ENCODE measurements around the gene HMCES. TPM values are rescaled to one million over a fixed set of nuclear protein-coding genes. Genes with fewer than 3 reads are reported as not detected.

The HMCES gene
- total and polyA plus RNA-seq, 10 donors = 16.1 to 60.7 (median 30.4) TPM

GRCh38 chr3:129353589-129353941 is 74.9 kb downstream of the HMCES start:
- H3K27me3 ChIP-seq (replicated peaks in 1 of 7) = no peaks in the 10 kb centered on the region
- no peaks in the 10 kb centered on the region for H3K9me3 ChIP-seq
- no peak overlapping the region for H3K4me3 ChIP-seq
- no peak for DNase-seq
- intact Hi-C loops (cut with DNase I; ENCODE audit: low total_unique reads) = no loop called here
- H3K27ac ChIP-seq = no peak overlapping the region
- WGBS, 5 donors = 77 to 85% (median 81%) methylated on average over 5 of the region's 5 CpGs
- no peak for TF ChIP-seq POLR2A (IDR thresholded peaks at IDR 0.05)
- no peak for TF ChIP-seq POLR2AphosphoS5 (IDR thresholded peaks at IDR 0.05)
- no peak for TF ChIP-seq CTCF (IDR thresholded peaks at IDR 0.05 in 8 of 11, conservative IDR thresholded peaks at IDR 0.05 in 3 of 11)
- H3K4me1 ChIP-seq = peaks cover 0 to 24% (median 3%) of the 10 kb centered on the region in 6 donors
- H3K36me3 ChIP-seq = no peaks in the 10 kb centered on the region

Small RNA genes lying within 50 kb of the gene (microRNA-seq; reads per million reads assigned to microRNA genes)
- 0 to 0.72 (median 0.35) reads per million in 3 donors for gene MIR6826

Small RNA genes lying within 50 kb of the gene (small RNA-seq; reads per million reads assigned to genes)
- 0 reads per million in 4 donors for gene MIR6826

Other genes starting within 250 kb of the HMCES start
- gene GP9, start 218.1 kb upstream of the HMCES start, total RNA-seq = 10 to 100 TPM in 1 of 7 donors, 1 to 10 TPM in 6; 4.2 to 14.9 (median 7.9) TPM
- 1 to 10 TPM; 1.4 to 5.5 (median 2.2) TPM for gene GP9, start 218.1 kb upstream of the HMCES start, polyA plus RNA-seq
- gene RAB43, start 157.1 kb upstream of the HMCES start, total RNA-seq = 10 to 100 TPM; 26.7 to 49.6 (median 31.9) TPM
- 10 to 100 TPM in 1 of 3 donors, 1 to 10 TPM in 2; 3.1 to 12.5 (median 3.2) TPM for gene RAB43, start 157.1 kb upstream of the HMCES start, polyA plus RNA-seq
- 10 to 100 TPM; 21.4 to 33.8 (median 30.0) TPM for gene ISY1, start 117.8 kb upstream of the HMCES start, total RNA-seq
- gene ISY1, start 117.8 kb upstream of the HMCES start, polyA plus RNA-seq = 10 to 100 TPM; 22.2 to 29.8 (median 25.2) TPM
- 100 to 1,000 TPM; 252 to 420 (median 279) TPM for gene CNBP, start 95.0 kb upstream of the HMCES start, total RNA-seq
- gene CNBP, start 95.0 kb upstream of the HMCES start, polyA plus RNA-seq = 100 to 1,000 TPM; 301 to 360 (median 324) TPM
- gene COPG1, start 29.3 kb upstream of the HMCES start, total RNA-seq = 100 to 1,000 TPM in 5 of 7 donors, 10 to 100 TPM in 2; 90.8 to 134 (median 116) TPM
- 10 to 100 TPM; 47.8 to 52.3 (median 49.8) TPM for gene COPG1, start 29.3 kb upstream of the HMCES start, polyA plus RNA-seq
- 1 to 10 TPM in 4 of 7 donors, under 1 TPM in 3; 0.52 to 2.1 (median 1.6) TPM for gene EFCAB12, start 149.8 kb downstream of the HMCES start, total RNA-seq
- gene EFCAB12, start 149.8 kb downstream of the HMCES start, polyA plus RNA-seq = 1 to 10 TPM in 1 of 3 donors, under 1 TPM in 2; 0.20 to 1.0 (median 0.99) TPM
- gene MBD4, start 161.1 kb downstream of the HMCES start, total RNA-seq = 10 to 100 TPM; 47.7 to 72.6 (median 58.4) TPM
- 10 to 100 TPM; 40.0 to 52.2 (median 41.4) TPM for gene MBD4, start 161.1 kb downstream of the HMCES start, polyA plus RNA-seq
- gene IFT122, start 161.4 kb downstream of the HMCES start, total RNA-seq = 10 to 100 TPM; 17.7 to 31.3 (median 25.2) TPM
- gene IFT122, start 161.4 kb downstream of the HMCES start, polyA plus RNA-seq = 1 to 10 TPM; 5.2 to 8.8 (median 8.5) TPM
- not detected for gene RHO, start 249.8 kb downstream of the HMCES start, total RNA-seq
- not detected for gene RHO, start 249.8 kb downstream of the HMCES start, polyA plus RNA-seq

Data from spleen (tissue), 11 donors.